Sigmoid colon (tissue), 7 donors: ENCODE results near the gene TVP23A. TPM values are rescaled to one million over a fixed set of nuclear protein-coding genes. Genes with fewer than 3 reads are reported as not detected.

ENCODE experiments used
- DNase-seq: peaks from one replicate; pipeline ENCODE4 v3.0.0-alpha.2; 2019
- H3K27ac ChIP-seq, 4 donors: fragments of 200-600 bp; sonication (generic); one replicate each; pipeline ENCODE4 v1.5.1; 2016 to 2019; ENCODE audit warnings: mild to moderate bottlenecking in 1 of 4
- H3K27me3 ChIP-seq, 3 donors: fragments of 200-600 bp; sonication (generic); one replicate each; pipeline ENCODE4 v1.5.1; 2019; ENCODE audit warnings: mild to moderate bottlenecking in 1 of 3
- H3K36me3 ChIP-seq, 4 donors: fragments of 200-600 bp; sonication (generic); one replicate each; pipeline ENCODE4 v1.5.1; 2016 to 2019
- H3K4me1 ChIP-seq, 4 donors: fragments of 200-600 bp; sonication (generic); one replicate each; pipeline ENCODE4 v1.5.1; 2017 to 2019
- H3K4me3 ChIP-seq, 4 donors: fragments of 200-600 bp; sonication (generic); one replicate each; pipeline ENCODE4 v1.5.1; 2017 to 2019; ENCODE audit warnings: mild to moderate bottlenecking in 2 of 4, moderate library complexity in 1 of 4
- H3K9me3 ChIP-seq, 4 donors: fragments of 200-600 bp in 3 of 4; sonication (generic) in 3 of 4; one replicate each; pipeline versions ENCODE4 v1.5.1 to v1.6.1; 2013 to 2019
- EP300 ChIP-seq, 4 donors: sonication (generic); formaldehyde crosslinking; IDR thresholded peaks; one replicate each; pipeline ENCODE4 v1.6.1; 2017; ENCODE audit warnings: antibody characterized with exemption in 4 of 4
- POLR2A ChIP-seq, 2 donors: fragments of 450-650 bp; IDR thresholded peaks; one replicate each; pipeline ENCODE4 v1.6.1; 2016; ENCODE audit warnings: antibody characterized with exemption in 2 of 2, mild to moderate bottlenecking in 2 of 2, moderate library complexity in 2 of 2
- POLR2AphosphoS5 ChIP-seq, 4 donors: sonication (generic); formaldehyde crosslinking; IDR thresholded peaks; one replicate each; pipeline ENCODE4 v1.6.1; 2017; ENCODE audit warnings: antibody characterized with exemption in 4 of 4
- WGBS, 2 donors: extraction: QIAGEN DNeasy Blood & Tissue Kit; methylation state at CpG; one replicate each; pipeline ENCODE4 v1.1.7; 2013; 5-methylcytosine and 5-hydroxymethylcytosine counted together
- intact Hi-C: fragments of 100-400 bp; cut with DNase I; formaldehyde crosslinking; loops from one replicate; pipeline ENCODE4 v1.15.1; 2023
- polyA plus RNA-seq, 3 donors: library from polyadenylated mRNA; stranded (reverse); fragments of 200-250 nt; gene quantifications; one replicate each; pipeline ENCODE4 v1.2.3, GENCODE V29; 2013
- total RNA-seq, 4 donors: library from RNA; depleted of rRNA; stranded (reverse); fragments of >200 nt; gene quantifications; one replicate each; pipeline ENCODE4 v1.1.0, GENCODE V29; 2016
- TF ChIP-seq, protein P1 (sequence below), 4 experiments: fragments of 450-650 bp in 3 of 4; fragments of 200-600 bp in 1 of 4; IDR thresholded peaks; one replicate each; pipeline ENCODE4 v1.5.1; 2016 to 2019; ENCODE audit warnings: antibody characterized with exemption in 4 of 4, mild to moderate bottlenecking in 3 of 4, moderate library complexity in 2 of 4
- donor health status: healthy with polysubstance abuse.
- donor health status: Bipolar disorder and iron deficiency.
- donor health status: healthy.

TVP23A gene
- total and polyA plus RNA-seq, 7 donors, result 0.14 to 0.98 (median 0.71) TPM; not detected in 2

DNA sequence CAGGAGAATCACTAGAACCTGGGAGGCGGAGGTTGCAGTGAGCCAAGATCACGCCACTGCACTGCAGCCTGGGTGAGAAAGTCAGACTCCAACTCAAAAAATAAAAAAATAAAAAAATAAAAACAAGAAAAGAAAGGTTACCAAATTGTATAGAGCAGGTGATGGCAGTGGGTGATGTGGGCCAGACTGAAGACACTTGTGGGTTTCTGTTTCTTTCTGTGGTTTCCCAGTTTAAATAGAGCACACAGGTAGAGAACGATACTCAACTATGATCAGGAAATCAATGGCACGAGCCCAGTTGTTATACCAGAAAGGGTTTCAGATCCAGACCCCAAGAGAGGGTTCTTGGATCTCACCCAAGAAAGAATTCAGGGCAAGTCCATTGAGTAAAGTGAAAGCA, 42.3 kb downstream of the TVP23A start:
- H3K4me3 ChIP-seq, result no peak overlapping the region
- DNase-seq, result no peak
- WGBS, 2 donors, result 61 to 85% methylated on average over 4 of the region's 4 CpGs
- intact Hi-C loops, result no loop called here
- no peak overlapping the region for H3K27ac ChIP-seq
- H3K36me3 ChIP-seq, result no peaks in the 10 kb centered on the region
- H3K4me1 ChIP-seq, result no peaks in the 10 kb centered on the region
- H3K9me3 ChIP-seq, result no peaks in the 10 kb centered on the region
- TF ChIP-seq POLR2AphosphoS5 (IDR thresholded peaks at IDR 0.05) (no peak), EP300 (IDR thresholded peaks at IDR 0.05) (no peak)
- H3K27me3 ChIP-seq, result no peaks in the 10 kb centered on the region

DNA sequence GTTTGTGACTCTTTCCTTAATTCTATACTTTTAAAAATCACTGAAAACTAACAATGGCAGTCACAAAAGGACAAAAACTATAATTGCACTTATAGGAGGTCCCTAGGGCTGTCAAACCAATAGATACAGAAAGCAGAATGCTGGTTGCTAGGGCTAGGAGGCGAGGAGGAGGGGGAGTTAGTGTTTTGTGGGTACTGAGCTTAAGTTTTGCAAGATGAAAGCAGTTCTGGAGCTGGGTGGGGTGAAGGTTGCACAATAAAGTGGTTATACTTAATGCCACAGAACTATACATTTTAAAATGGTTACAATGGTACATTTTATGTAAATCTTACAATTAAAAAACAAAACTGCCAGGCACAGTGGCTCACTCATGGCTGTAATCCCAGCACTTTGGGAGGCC, 47.7 kb downstream of the TVP23A start:
- TF ChIP-seq EP300 (IDR thresholded peaks at IDR 0.05) (no peak), POLR2A (IDR thresholded peaks at IDR 0.05) (no peak), POLR2AphosphoS5 (IDR thresholded peaks at IDR 0.05) (no peak)
- TF ChIP-seq, protein P1, sequence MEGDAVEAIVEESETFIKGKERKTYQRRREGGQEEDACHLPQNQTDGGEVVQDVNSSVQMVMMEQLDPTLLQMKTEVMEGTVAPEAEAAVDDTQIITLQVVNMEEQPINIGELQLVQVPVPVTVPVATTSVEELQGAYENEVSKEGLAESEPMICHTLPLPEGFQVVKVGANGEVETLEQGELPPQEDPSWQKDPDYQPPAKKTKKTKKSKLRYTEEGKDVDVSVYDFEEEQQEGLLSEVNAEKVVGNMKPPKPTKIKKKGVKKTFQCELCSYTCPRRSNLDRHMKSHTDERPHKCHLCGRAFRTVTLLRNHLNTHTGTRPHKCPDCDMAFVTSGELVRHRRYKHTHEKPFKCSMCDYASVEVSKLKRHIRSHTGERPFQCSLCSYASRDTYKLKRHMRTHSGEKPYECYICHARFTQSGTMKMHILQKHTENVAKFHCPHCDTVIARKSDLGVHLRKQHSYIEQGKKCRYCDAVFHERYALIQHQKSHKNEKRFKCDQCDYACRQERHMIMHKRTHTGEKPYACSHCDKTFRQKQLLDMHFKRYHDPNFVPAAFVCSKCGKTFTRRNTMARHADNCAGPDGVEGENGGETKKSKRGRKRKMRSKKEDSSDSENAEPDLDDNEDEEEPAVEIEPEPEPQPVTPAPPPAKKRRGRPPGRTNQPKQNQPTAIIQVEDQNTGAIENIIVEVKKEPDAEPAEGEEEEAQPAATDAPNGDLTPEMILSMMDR (IDR thresholded peaks at IDR 0.05), result no peak
- Histone ChIP-seq H3K36me3 (peaks cover under 1 to 31% (median 3%) of the 10 kb centered on the region in 4 donors), H3K27ac (no peak overlapping the region), H3K27me3 (no peaks in the 10 kb centered on the region), H3K9me3 (no peaks in the 10 kb centered on the region), H3K4me1 (no peaks in the 10 kb centered on the region), H3K4me3 (no peak overlapping the region)
- DNase-seq, result no peak
- 59 to 76% methylated on average over 1 of the region's 1 CpG for WGBS, 2 donors
- intact Hi-C loops, result no loop called here

DNA sequence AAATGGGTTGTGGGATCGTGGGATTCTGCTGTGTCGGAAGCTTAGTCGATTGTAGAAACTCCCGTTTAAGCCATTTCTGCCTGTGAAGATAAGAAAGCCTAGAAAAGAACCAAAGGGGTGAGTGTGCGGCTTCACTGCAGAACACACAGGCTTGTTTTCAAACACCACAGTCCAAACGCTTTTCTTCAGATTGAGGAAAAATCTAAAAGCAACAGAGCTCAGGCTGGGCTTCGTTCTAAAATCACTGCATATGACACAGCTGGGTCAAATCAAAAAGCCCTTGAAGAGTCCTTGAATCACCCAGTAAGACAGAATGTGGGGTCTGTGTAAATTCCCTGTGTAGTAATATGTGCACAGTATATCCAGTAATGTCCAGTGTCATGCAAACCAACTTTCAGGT, 49.2 kb downstream of the TVP23A start:
- no peak for DNase-seq
- Histone ChIP-seq H3K27ac (no peak overlapping the region), H3K4me3 (no peak overlapping the region), H3K36me3 (peaks cover 5 to 43% (median 6%) of the 10 kb centered on the region in 4 donors), H3K27me3 (no peaks in the 10 kb centered on the region), H3K4me1 (no peaks in the 10 kb centered on the region), H3K9me3 (no peaks in the 10 kb centered on the region)
- 84 to 88% methylated on average over 7 of the region's 7 CpGs for WGBS, 2 donors
- TF ChIP-seq, protein P1 (IDR thresholded peaks at IDR 0.05), result no peak
- TF ChIP-seq POLR2AphosphoS5 (IDR thresholded peaks at IDR 0.05) (no peak), POLR2A (IDR thresholded peaks at IDR 0.05) (no peak), EP300 (IDR thresholded peaks at IDR 0.05) (no peak)
- intact Hi-C loops, result no loop called here

DNA sequence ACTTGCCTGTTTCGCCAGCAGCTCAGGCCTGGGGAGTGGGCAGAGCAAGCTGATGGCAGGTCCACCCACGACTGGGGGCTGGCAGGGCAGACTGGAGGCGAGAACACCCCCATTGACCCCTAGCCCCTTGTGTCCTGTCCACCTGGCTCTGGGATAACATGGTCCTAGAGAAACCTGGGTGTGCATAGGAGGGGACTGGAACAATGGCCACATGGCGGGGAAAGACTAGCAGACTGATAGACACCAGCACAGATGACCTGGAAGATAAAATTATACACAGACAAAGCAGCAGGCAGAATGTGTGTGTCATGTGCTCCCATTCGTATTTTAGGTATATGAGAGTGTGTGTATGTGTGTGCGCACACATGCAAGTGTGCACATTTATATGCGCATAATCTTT, 51.5 kb downstream of the TVP23A start:
- Histone ChIP-seq H3K27me3 (no peaks in the 10 kb centered on the region), H3K27ac (no peak overlapping the region), H3K4me1 (no peaks in the 10 kb centered on the region), H3K36me3 (peaks cover 19 to 65% (median 27%) of the 10 kb centered on the region in 4 donors), H3K9me3 (no peaks in the 10 kb centered on the region), H3K4me3 (no peak overlapping the region)
- TF ChIP-seq POLR2A (IDR thresholded peaks at IDR 0.05), result no peak
- no peak for TF ChIP-seq POLR2AphosphoS5 (IDR thresholded peaks at IDR 0.05)
- no peak for TF ChIP-seq EP300 (IDR thresholded peaks at IDR 0.05)
- TF ChIP-seq, protein P1 (IDR thresholded peaks at IDR 0.05), result no peak
- 87 to 91% methylated on average over 7 of the region's 7 CpGs for WGBS, 2 donors
- intact Hi-C loops, result no loop called here
- no peak for DNase-seq

DNA sequence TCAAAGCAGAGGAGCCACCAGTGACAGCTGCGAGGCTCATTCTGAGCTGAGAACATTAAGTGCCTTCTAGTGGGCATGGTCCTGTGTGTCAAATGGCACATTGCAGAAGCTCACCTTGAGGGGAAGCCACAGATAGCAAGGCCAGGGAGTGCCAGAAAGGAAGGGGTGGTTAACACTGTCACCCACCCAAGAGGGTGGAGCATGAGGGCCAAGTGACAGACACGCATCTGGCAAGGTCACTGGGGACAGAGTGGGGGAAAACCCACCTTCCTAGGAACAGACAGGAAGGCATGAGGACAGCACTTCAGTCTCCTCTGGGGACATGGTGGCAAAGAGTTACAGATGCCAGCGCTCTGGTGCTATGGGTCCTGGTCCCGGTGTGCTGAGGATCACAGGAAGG, 52.8 kb downstream of the TVP23A start:
- Histone ChIP-seq H3K27ac (no peak overlapping the region), H3K36me3 (peaks cover 33 to 79% (median 40%) of the 10 kb centered on the region in 4 donors), H3K9me3 (no peaks in the 10 kb centered on the region), H3K4me1 (no peaks in the 10 kb centered on the region), H3K27me3 (no peaks in the 10 kb centered on the region), H3K4me3 (no peak overlapping the region)
- TF ChIP-seq EP300 (IDR thresholded peaks at IDR 0.05), result no peak
- no peak for TF ChIP-seq POLR2A (IDR thresholded peaks at IDR 0.05)
- TF ChIP-seq, protein P1 (IDR thresholded peaks at IDR 0.05), result no peak
- no peak for TF ChIP-seq POLR2AphosphoS5 (IDR thresholded peaks at IDR 0.05)
- whole genome bisulfite sequencing, 2 donors, result 60 to 82% methylated on average over 4 of the region's 4 CpGs
- no peak for DNase-seq
- intact Hi-C loops, result no loop called here
